H9 (cell line): ENCODE data around the gene COL19A1. TPM values are rescaled to one million over a fixed set of nuclear protein-coding genes. Genes with fewer than 3 reads are reported as not detected.

ENCODE experiments used
- DNase-seq: peaks from one replicate; pipeline ENCODE4 v3.0.0-alpha.2; 2017
- H2AFZ ChIP-seq: one replicate; pipeline ENCODE4 v1.6.1; 2013; ENCODE audit warnings: mild to moderate bottlenecking, low read length, control low read depth, moderate library complexity
- H2AK5ac ChIP-seq: 2 replicates; pipeline ENCODE4 v1.6.1; 2013; ENCODE audit warnings: low read length, control low read depth, mixed read lengths; ENCODE audit not compliant: insufficient read length
- H2BK120ac ChIP-seq: one replicate; pipeline ENCODE4 v1.6.1; 2013; ENCODE audit warnings: low read depth, mild to moderate bottlenecking, low read length, control low read depth, inconsistent platforms; ENCODE audit not compliant: poor library complexity, severe bottlenecking
- H2BK12ac ChIP-seq: 2 replicates; pipeline ENCODE4 v1.6.1; 2013; ENCODE audit warnings: low read length, control low read depth, mixed read lengths, low read depth; ENCODE audit not compliant: insufficient read length
- H2BK15ac ChIP-seq: 2 replicates; pipeline ENCODE4 v1.6.1; 2013; ENCODE audit warnings: low read depth, low read length, control low read depth
- H2BK20ac ChIP-seq: one replicate; pipeline ENCODE4 v1.6.1; 2013; ENCODE audit warnings: low read depth, mild to moderate bottlenecking, low read length, control low read depth, inconsistent platforms; ENCODE audit not compliant: poor library complexity, severe bottlenecking
- H2BK5ac ChIP-seq: 2 replicates; pipeline ENCODE4 v1.6.1; 2013; ENCODE audit warnings: low read length, control low read depth, mixed read lengths; ENCODE audit not compliant: insufficient read length
- H3K14ac ChIP-seq: 2 replicates; pipeline ENCODE4 v1.6.1; 2013; ENCODE audit warnings: low read length, control low read depth; ENCODE audit not compliant: insufficient read depth
- H3K18ac ChIP-seq: 2 replicates; pipeline ENCODE4 v1.6.1; 2013; ENCODE audit warnings: low read depth, mild to moderate bottlenecking, mixed read lengths, low read length, control low read depth; ENCODE audit not compliant: insufficient read length
- H3K23ac ChIP-seq: 2 replicates; pipeline ENCODE4 v1.6.1; 2013; ENCODE audit warnings: low read length, control low read depth, mixed read lengths, low read depth; ENCODE audit not compliant: insufficient read length
- H3K23me2 ChIP-seq: 2 replicates; pipeline ENCODE4 v1.6.1; 2013; ENCODE audit warnings: low read depth, mild to moderate bottlenecking, mixed read lengths, low read length, control low read depth; ENCODE audit not compliant: insufficient read length, poor library complexity, severe bottlenecking
- H3K27ac ChIP-seq: 2 replicates; pipeline ENCODE4 v1.5.1; 2013; ENCODE audit warnings: low read length, control low read depth, mixed read lengths, low read depth; ENCODE audit not compliant: insufficient read length
- H3K27me3 ChIP-seq: 2 replicates; pipeline ENCODE4 v1.6.1; 2013; ENCODE audit warnings: low read length, control low read depth, inconsistent platforms; ENCODE audit not compliant: insufficient read depth
- H3K4ac ChIP-seq: 2 replicates; pipeline ENCODE4 v1.6.1; 2013; ENCODE audit warnings: low read depth, mild to moderate bottlenecking, control low read depth, inconsistent platforms, low read length, moderate library complexity
- H3K4me1 ChIP-seq: 2 replicates; pipeline ENCODE4 v1.6.1; 2013; ENCODE audit warnings: low read length, control low read depth, inconsistent platforms; ENCODE audit not compliant: insufficient read depth
- H3K4me2 ChIP-seq: 2 replicates; pipeline ENCODE4 v1.6.1; 2013; ENCODE audit warnings: low read length, control low read depth, mixed read lengths; ENCODE audit not compliant: insufficient read length, insufficient read depth
- H3K56ac ChIP-seq: 2 replicates; pipeline ENCODE4 v1.6.1; 2013; ENCODE audit warnings: low read depth, mild to moderate bottlenecking, mixed read lengths, low read length, control low read depth; ENCODE audit not compliant: insufficient read length
- H3K79me1 ChIP-seq: 2 replicates; pipeline ENCODE4 v1.6.1; 2013; ENCODE audit warnings: low read depth, mild to moderate bottlenecking, moderate library complexity, low read length, control low read depth, inconsistent platforms; ENCODE audit not compliant: insufficient read depth, poor library complexity, severe bottlenecking
- H3K79me2 ChIP-seq: 2 replicates; pipeline ENCODE4 v1.6.1; 2013; ENCODE audit warnings: low read length, control low read depth, inconsistent platforms; ENCODE audit not compliant: insufficient read depth
- H3K9ac ChIP-seq: 2 replicates; pipeline ENCODE4 v1.6.1; 2013; ENCODE audit warnings: low read length, control low read depth, mixed read lengths; ENCODE audit not compliant: insufficient read length; ENCODE audit errors: extremely low read depth
- H3K9me3 ChIP-seq: one replicate; pipeline ENCODE4 v1.6.1; 2013; ENCODE audit warnings: low read depth, low read length, inconsistent platforms; ENCODE audit not compliant: control insufficient read depth
- H3T11ph ChIP-seq: one replicate; pipeline ENCODE4 v1.6.1; 2013; ENCODE audit warnings: mild to moderate bottlenecking, low read length, control low read depth, inconsistent platforms
- H4K20me1 ChIP-seq: one replicate; pipeline ENCODE4 v1.6.1; 2013; ENCODE audit not compliant: control insufficient read depth, insufficient read length, insufficient read depth
- H4K5ac ChIP-seq: 2 replicates; pipeline ENCODE4 v1.6.1; 2013; ENCODE audit warnings: low read depth, mild to moderate bottlenecking, mixed read lengths, low read length, control low read depth; ENCODE audit not compliant: insufficient read length
- H4K8ac ChIP-seq: replicated peaks from 2 replicates; pipeline ENCODE4 v1.6.1; 2013; ENCODE audit warnings: low read length, control low read depth, mixed read lengths, low read depth; ENCODE audit not compliant: insufficient read length
- H4K91ac ChIP-seq: 2 replicates; pipeline ENCODE4 v1.6.1; 2013; ENCODE audit warnings: low read depth, mild to moderate bottlenecking, moderate library complexity, mixed read lengths, low read length, control low read depth; ENCODE audit not compliant: insufficient read length
- H3K27ac Mint-ChIP-seq, 3 experiments: 2 replicates in 2 of 3; 3 replicates in 1 of 3; pipeline ENCODE4 v1.8.0; 2020 to 2021; ENCODE audit warnings: mixed read lengths in 3 of 3, mild to moderate bottlenecking in 1 of 3, moderate library complexity in 1 of 3
- H3K27me3 Mint-ChIP-seq: 2 replicates; pipeline ENCODE4 v1.8.0; 2021; ENCODE audit warnings: low read depth, mild to moderate bottlenecking, moderate library complexity, mixed read lengths
- H3K36me3 Mint-ChIP-seq, 3 experiments: 2 replicates in 2 of 3; 3 replicates in 1 of 3; pipeline ENCODE4 v1.8.0; 2020 to 2021; ENCODE audit warnings: low read depth in 3 of 3, mixed read lengths in 3 of 3; ENCODE audit not compliant: insufficient read depth in 1 of 3
- H3K4me1 Mint-ChIP-seq, 2 experiments: 2 replicates each; pipeline ENCODE4 v1.8.0; 2020; ENCODE audit warnings: mixed read lengths in 2 of 2
- H3K4me3 Mint-ChIP-seq, 2 experiments: 2 replicates in 1 of 2; 3 replicates in 1 of 2; pipeline ENCODE4 v1.8.0; 2020 to 2021; ENCODE audit warnings: mild to moderate bottlenecking in 2 of 2, mixed read lengths in 2 of 2, moderate library complexity in 1 of 2
- H3K9me3 Mint-ChIP-seq, 2 experiments: 2 replicates in 1 of 2; 3 replicates in 1 of 2; pipeline ENCODE4 v1.8.0; 2020; ENCODE audit warnings: mild to moderate bottlenecking in 2 of 2, mixed read lengths in 2 of 2, moderate library complexity in 1 of 2
- CTCF ChIP-seq: fragments of 200-600 bp; sonication (generic); conservative IDR thresholded peaks from 3 replicates; pipeline ENCODE4 v1.8.0; 2021; ENCODE audit warnings: antibody characterized with exemption, mild to moderate bottlenecking
- WGBS: extraction: QIAGEN DNeasy Blood & Tissue Kit; methylation state at CpG from one replicate; pipeline ENCODE4 v1.1.7; 2013; ENCODE audit warnings: missing lambda C conversion rate, low lambda C conversion rate, mixed read lengths; ENCODE audit not compliant: insufficient read length; ENCODE audit errors: extremely low coverage; 5-methylcytosine and 5-hydroxymethylcytosine counted together
- total RNA-seq: library from RNA; stranded (reverse); gene quantifications from 2 replicates; pipeline ENCODE4 v1.2.1, GENCODE V29; 2021

The COL19A1 gene
- total RNA-seq, 1 experiment from 2014 or later: not detected

DNA sequence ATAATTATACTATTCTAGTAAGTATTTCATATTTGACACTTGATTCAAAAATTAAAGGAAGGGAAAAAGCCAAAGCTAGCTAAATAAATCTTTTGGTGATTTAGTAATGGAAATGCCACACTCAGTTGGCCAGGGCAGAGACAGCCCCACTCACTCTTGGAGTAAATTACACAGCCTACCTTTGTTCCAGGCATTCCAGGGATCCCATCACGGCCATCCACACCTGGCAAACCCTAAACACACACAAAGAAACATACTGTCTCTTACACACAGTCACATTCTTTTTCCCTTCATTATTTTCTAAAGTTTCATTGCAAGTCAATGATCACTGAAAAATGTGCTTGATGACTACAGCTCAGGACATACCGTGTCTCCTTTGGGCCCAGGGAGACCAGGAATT is 388.4 kb downstream of the COL19A1 start:
- H3K4me3 Mint-ChIP-seq: no peak overlapping the region
- H4K8ac ChIP-seq: no peak overlapping the region
- no peak for TF ChIP-seq CTCF
- no peaks in the 10 kb centered on the region for H4K20me1 ChIP-seq
- H2BK20ac ChIP-seq: no peak overlapping the region
- H3K18ac ChIP-seq: no peak overlapping the region
- no peaks in the 10 kb centered on the region; the same call in 1 of the 2 replicates for H3K27me3 Mint-ChIP-seq
- peaks cover 0 to 6% (median 5%) of the 10 kb centered on the region in 3 experiments; a peak in 4 of 7 replicates for H3K36me3 Mint-ChIP-seq
- WGBS: no CpG with 5 or more reads among the region's 2 CpGs
- no peak overlapping the region for H3K56ac ChIP-seq
- H2BK5ac ChIP-seq: no peak overlapping the region
- no peak overlapping the region for H2BK12ac ChIP-seq
- no peak for DNase-seq
- H3K23me2 ChIP-seq: no peaks in the 10 kb centered on the region
- H3K27ac ChIP-seq: no peak overlapping the region
- H3K79me2 ChIP-seq: no peaks in the 10 kb centered on the region
- H3T11ph ChIP-seq: no peak overlapping the region
- no peak overlapping the region for H3K23ac ChIP-seq
- H3K4me2 ChIP-seq: no peak overlapping the region
- no peak overlapping the region for H4K5ac ChIP-seq
- H2AK5ac ChIP-seq: no peak overlapping the region
- H3K9me3 Mint-ChIP-seq: no peaks in the 10 kb centered on the region
- no peak overlapping the region for H2BK120ac ChIP-seq
- no peaks in the 10 kb centered on the region for H3K79me1 ChIP-seq
- H3K9ac ChIP-seq: no peak overlapping the region
- no peak overlapping the region for H3K14ac ChIP-seq
- peaks cover 0 to 3% of the 10 kb centered on the region in 2 experiments; a peak in 2 of 4 replicates for H3K4me1 Mint-ChIP-seq
- no peaks in the 10 kb centered on the region for H3K27me3 ChIP-seq
- no peak overlapping the region for H2AFZ ChIP-seq
- H3K9me3 ChIP-seq: no peaks in the 10 kb centered on the region
- H2BK15ac ChIP-seq: no peak overlapping the region
- H3K4ac ChIP-seq: no peak overlapping the region
- H4K91ac ChIP-seq: no peak overlapping the region
- H3K4me1 ChIP-seq: no peaks in the 10 kb centered on the region
- H3K27ac Mint-ChIP-seq: peak overlapping the region in 1 of 3 experiments; percentile 26; a peak in 1 of 7 replicates
